Smooth muscle cell (in vitro differentiated cells): ENCODE measurements around the gene PCTP. TPM values are rescaled to one million over a fixed set of nuclear protein-coding genes. Genes with fewer than 3 reads are reported as not detected.

Experiments used
- DNase-seq: peaks from one replicate; lab custom pipeline; 2025; ENCODE audit not compliant: unreplicated experiment; lab: John Stamatoyannopoulos, UW
- H2AFZ ChIP-seq: fragments of 200-600 bp; sonication (generic); 2 replicates; pipeline ENCODE4 v1.6.0; 2016; ENCODE audit warnings: antibody characterized with exemption, low read depth, mild to moderate bottlenecking
- H3F3A ChIP-seq: fragments of 200-600 bp; sonication (generic); 2 replicates; pipeline ENCODE4 v1.6.0; 2017; ENCODE audit warnings: antibody characterized with exemption, low read depth
- H3K27ac ChIP-seq: fragments of 200-600 bp; sonication (generic); 2 replicates; pipeline ENCODE4 v1.5.1; 2016; ENCODE audit warnings: low read depth, mild to moderate bottlenecking
- H3K27me3 ChIP-seq: fragments of 200-600 bp; sonication (generic); 2 replicates; pipeline ENCODE4 v1.6.1; 2016; ENCODE audit warnings: low read depth, mild to moderate bottlenecking
- H3K36me3 ChIP-seq: fragments of 200-600 bp; sonication (generic); 2 replicates; pipeline ENCODE4 v1.5.1; 2016; ENCODE audit warnings: low read depth
- H3K4me1 ChIP-seq: fragments of 200-600 bp; sonication (generic); 2 replicates; pipeline ENCODE4 v1.5.1; 2016; ENCODE audit warnings: low read depth
- H3K4me2 ChIP-seq: fragments of 200-600 bp; sonication (generic); 2 replicates; pipeline ENCODE4 v1.6.0; 2016; ENCODE audit warnings: mild to moderate bottlenecking
- H3K4me3 ChIP-seq: fragments of 200-600 bp; sonication (generic); 2 replicates; pipeline ENCODE4 v1.5.1; 2016; ENCODE audit warnings: mild to moderate bottlenecking
- H3K79me2 ChIP-seq: fragments of 200-600 bp; sonication (generic); 2 replicates; pipeline ENCODE4 v1.6.0; 2016; ENCODE audit warnings: low read depth, mild to moderate bottlenecking
- H3K9ac ChIP-seq: fragments of 200-600 bp; sonication (generic); 2 replicates; pipeline ENCODE4 v1.6.0; 2016; ENCODE audit warnings: low read depth
- H3K9me3 ChIP-seq: fragments of 200-600 bp; sonication (generic); replicated peaks from 2 replicates; pipeline ENCODE4 v1.5.1; 2016; ENCODE audit warnings: low read depth
- H4K20me1 ChIP-seq: fragments of 200-600 bp; sonication (generic); 2 replicates; pipeline ENCODE4 v1.6.0; 2016; ENCODE audit warnings: low read depth
- WGBS: methylation state at CpG from one replicate; pipeline ENCODE4 v1.1.7; 2016; ENCODE audit warnings: low lambda C conversion rate; 5-methylcytosine and 5-hydroxymethylcytosine counted together
- polyA plus RNA-seq: library from polyadenylated mRNA; unstranded; fragments of >200 nt; fragmentation: Nextera tagmentation; extraction: Ambion mirVana; gene quantifications from 2 replicates; pipeline ENCODE4 v1.2.1, GENCODE V29; 2016
- total RNA-seq: library from RNA; depleted of rRNA; stranded (reverse); fragments of >200 nt; gene quantifications from 2 replicates; pipeline ENCODE4 v1.2.3, GENCODE V29; 2014
- TF ChIP-seq, protein P1 (sequence below): fragments of 200-600 bp; sonication (generic); IDR thresholded peaks from 2 replicates; pipeline ENCODE4 v1.5.1; 2017; ENCODE audit warnings: borderline replicate concordance, mild to moderate bottlenecking, antibody characterized with exemption; ENCODE audit not compliant: insufficient read depth, poor library complexity, severe bottlenecking

The PCTP gene
- total and polyA plus RNA-seq, 2 experiments from 2014 or later, result 14.4 to 15.1 TPM

DNA sequence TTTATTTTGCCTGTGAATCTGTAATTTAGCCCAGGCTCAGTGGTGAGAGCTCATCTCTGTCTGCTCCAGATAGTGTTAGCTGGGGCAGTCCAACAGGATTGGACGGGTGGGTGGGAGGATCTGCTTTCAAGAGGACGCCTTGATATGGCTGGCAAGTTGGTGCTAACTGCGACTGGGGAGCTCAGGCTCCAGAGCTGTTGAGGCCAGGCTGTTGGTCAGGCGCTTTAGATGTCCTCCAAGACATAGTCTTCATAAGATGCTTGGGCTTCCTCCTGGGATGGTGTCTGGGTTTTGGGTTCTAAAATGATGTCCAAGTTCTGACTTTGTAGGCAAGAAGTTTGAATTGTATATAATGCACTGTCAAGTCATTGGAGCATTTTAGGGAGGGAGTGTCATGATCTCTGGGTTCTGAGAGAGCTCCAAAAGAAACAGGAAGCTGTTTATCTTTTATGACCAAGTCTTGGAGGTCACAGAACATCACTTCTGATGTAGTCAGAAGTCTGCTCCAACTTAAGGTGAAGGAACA, 12.8 kb upstream of the PCTP start:
- Histone ChIP-seq H3K27ac (no peak overlapping the region), H3F3A (no peaks in the 10 kb centered on the region), H2AFZ (no peak overlapping the region), H3K4me2 (no peak overlapping the region), H3K9ac (no peak overlapping the region), H3K4me1 (peaks cover 8% of the 10 kb centered on the region), H3K9me3 (no peaks in the 10 kb centered on the region), H4K20me1 (no peaks in the 10 kb centered on the region), H3K79me2 (no peaks in the 10 kb centered on the region), H3K36me3 (no peaks in the 10 kb centered on the region), H3K27me3 (no peaks in the 10 kb centered on the region), H3K4me3 (no peak overlapping the region)
- DNase-seq, result no peak
- WGBS, result 69% methylated on average over 4 of the region's 4 CpGs
- TF ChIP-seq, protein P1, sequence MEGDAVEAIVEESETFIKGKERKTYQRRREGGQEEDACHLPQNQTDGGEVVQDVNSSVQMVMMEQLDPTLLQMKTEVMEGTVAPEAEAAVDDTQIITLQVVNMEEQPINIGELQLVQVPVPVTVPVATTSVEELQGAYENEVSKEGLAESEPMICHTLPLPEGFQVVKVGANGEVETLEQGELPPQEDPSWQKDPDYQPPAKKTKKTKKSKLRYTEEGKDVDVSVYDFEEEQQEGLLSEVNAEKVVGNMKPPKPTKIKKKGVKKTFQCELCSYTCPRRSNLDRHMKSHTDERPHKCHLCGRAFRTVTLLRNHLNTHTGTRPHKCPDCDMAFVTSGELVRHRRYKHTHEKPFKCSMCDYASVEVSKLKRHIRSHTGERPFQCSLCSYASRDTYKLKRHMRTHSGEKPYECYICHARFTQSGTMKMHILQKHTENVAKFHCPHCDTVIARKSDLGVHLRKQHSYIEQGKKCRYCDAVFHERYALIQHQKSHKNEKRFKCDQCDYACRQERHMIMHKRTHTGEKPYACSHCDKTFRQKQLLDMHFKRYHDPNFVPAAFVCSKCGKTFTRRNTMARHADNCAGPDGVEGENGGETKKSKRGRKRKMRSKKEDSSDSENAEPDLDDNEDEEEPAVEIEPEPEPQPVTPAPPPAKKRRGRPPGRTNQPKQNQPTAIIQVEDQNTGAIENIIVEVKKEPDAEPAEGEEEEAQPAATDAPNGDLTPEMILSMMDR, result no peak

DNA sequence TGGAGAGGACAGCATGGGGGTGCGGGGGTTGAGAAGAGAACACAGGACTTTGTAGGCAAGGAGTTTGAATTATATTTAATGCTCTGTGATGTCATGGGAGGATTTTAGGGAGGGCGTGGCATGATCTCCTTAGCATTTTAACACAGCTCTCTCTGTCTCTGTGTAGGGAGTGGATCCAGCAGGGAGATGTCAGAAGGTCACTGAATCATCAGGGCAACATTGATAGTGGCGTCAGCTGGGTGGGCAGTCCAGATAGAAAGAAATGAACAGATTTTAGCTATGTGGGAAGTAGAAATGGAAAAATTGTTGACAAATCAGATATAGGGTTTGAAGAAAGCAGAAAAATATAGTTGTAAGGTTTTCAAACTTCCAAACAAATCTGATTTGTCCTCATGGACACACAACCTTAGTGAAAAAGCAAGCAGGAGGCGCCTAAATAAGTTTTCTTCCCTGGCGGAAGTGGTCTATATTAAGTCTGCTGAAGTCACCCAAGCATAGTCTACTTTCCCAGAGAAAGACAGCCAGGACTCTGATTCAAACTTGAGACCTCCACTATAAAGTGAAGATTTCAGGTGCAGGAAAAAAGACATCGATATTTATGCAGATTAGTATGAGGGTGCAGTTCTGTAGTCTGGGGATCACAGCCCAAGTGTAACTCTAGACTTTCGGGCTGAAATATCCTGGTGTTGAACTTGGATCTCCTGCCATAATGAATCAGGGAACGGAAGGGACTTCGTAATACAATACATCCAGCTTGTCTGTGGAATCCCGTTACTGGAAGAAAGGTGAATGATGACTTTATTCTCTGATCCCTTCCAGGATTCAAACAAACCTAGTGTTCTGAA, 10.1 kb upstream of the PCTP start:
- Histone ChIP-seq H3K9me3 (no peaks in the 10 kb centered on the region), H3K79me2 (no peaks in the 10 kb centered on the region), H4K20me1 (no peaks in the 10 kb centered on the region), H3F3A (no peaks in the 10 kb centered on the region), H2AFZ (no peak overlapping the region), H3K4me2 (no peak overlapping the region), H3K9ac (no peak overlapping the region), H3K27ac (no peak overlapping the region), H3K36me3 (no peaks in the 10 kb centered on the region), H3K27me3 (no peaks in the 10 kb centered on the region), H3K4me1 (no peaks in the 10 kb centered on the region), H3K4me3 (no peak overlapping the region)
- TF ChIP-seq, protein P1, result no peak
- 88% methylated on average over 10 of the region's 10 CpGs for WGBS
- no peak for DNase-seq

DNA sequence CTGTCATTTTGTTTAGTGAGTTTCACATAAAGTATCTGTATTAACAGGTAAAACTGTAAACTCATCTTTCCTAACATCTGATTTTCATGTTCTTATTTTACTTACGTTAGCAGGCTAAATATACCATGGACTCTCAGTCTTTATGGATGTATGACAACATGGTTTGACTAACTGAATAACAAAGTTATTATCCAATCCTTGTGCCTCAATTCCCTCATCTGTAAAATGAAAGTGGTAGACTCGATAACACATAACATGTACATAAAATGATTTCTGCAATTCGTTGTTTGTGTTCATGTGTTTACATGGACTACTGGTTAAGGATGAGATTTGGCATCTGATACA, 9.5 kb upstream of the PCTP start:
- TF ChIP-seq, protein P1, result no peak
- Histone ChIP-seq H2AFZ (no peak overlapping the region), H3K27me3 (no peaks in the 10 kb centered on the region), H3F3A (no peaks in the 10 kb centered on the region), H3K4me1 (no peaks in the 10 kb centered on the region), H3K79me2 (no peaks in the 10 kb centered on the region), H3K27ac (no peak overlapping the region), H3K36me3 (no peaks in the 10 kb centered on the region), H4K20me1 (no peaks in the 10 kb centered on the region), H3K9ac (no peak overlapping the region), H3K9me3 (no peaks in the 10 kb centered on the region), H3K4me3 (no peak overlapping the region), H3K4me2 (no peak overlapping the region)
- WGBS, result 95% methylated on average over 3 of the region's 3 CpGs
- DNase-seq, result no peak
